Keratinocyte (primary cell): ENCODE results near the gene VMP1.

ENCODE experiments used
- EZH2 ChIP-seq: IDR thresholded peaks from one replicate; pipeline ENCODE4 v1.6.1; 2012; ENCODE audit warnings: inconsistent platforms, mild to moderate bottlenecking, low read length, moderate library complexity
- TF ChIP-seq, protein P1 (sequence below), 3 experiments: IDR thresholded peaks in 1 of 3; conservative IDR thresholded peaks in 1 of 3; optimal IDR thresholded peaks in 1 of 3; 2 replicates in 2 of 3; 3 replicates in 1 of 3; pipeline versions ENCODE3 to v1.5.1; 2011; ENCODE audit warnings: low read length in 3 of 3, mild to moderate bottlenecking in 3 of 3, moderate library complexity in 2 of 3, control low read depth in 1 of 3, inconsistent platforms in 1 of 3; ENCODE audit not compliant: insufficient read depth in 2 of 3; ENCODE audit errors: extremely low read depth in 1 of 3

DNA sequence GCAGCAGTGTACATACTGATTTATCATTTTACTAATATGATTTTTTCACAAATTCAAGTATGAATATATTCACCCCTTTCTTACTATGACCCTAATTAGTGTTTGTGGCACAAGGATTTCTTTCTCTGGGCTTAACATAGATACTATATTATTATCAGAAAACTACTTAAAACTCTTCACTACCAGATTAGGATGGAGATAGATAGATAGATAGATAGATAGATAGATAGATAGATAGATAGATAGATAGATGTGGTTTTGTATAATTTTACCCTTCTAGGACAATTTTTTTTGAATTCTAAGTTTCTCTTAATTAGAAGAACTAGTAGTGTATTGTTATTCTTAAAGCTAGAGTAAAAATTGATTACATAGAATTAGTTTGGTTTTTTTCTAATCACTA is 49.6 kb downstream of the VMP1 start:
- TF ChIP-seq, protein P1, sequence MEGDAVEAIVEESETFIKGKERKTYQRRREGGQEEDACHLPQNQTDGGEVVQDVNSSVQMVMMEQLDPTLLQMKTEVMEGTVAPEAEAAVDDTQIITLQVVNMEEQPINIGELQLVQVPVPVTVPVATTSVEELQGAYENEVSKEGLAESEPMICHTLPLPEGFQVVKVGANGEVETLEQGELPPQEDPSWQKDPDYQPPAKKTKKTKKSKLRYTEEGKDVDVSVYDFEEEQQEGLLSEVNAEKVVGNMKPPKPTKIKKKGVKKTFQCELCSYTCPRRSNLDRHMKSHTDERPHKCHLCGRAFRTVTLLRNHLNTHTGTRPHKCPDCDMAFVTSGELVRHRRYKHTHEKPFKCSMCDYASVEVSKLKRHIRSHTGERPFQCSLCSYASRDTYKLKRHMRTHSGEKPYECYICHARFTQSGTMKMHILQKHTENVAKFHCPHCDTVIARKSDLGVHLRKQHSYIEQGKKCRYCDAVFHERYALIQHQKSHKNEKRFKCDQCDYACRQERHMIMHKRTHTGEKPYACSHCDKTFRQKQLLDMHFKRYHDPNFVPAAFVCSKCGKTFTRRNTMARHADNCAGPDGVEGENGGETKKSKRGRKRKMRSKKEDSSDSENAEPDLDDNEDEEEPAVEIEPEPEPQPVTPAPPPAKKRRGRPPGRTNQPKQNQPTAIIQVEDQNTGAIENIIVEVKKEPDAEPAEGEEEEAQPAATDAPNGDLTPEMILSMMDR (optimal IDR thresholded peaks at IDR 0.05 in 1 of 3, IDR thresholded peaks at IDR 0.05 in 1 of 3, conservative IDR thresholded peaks at IDR 0.05 in 1 of 3; ENCODE audit: extremely low read depth in 1 of 3, insufficient read depth in 2 of 3, low read length in 3 of 3), result no peak
- TF ChIP-seq EZH2, result no peak
